Right renal pelvis (tissue), 4 donors: ENCODE measurements around the gene KIF1B. TPM values are rescaled to one million over a fixed set of nuclear protein-coding genes. Genes with fewer than 3 reads are reported as not detected.

ENCODE experiments used
- DNase-seq, 4 donors: peaks; one replicate each; pipeline ENCODE4 v3.0.0-alpha.2; 2013; ENCODE audit warnings: low read depth in 4 of 4, low spot score in 3 of 4, missing footprints in 1 of 4
- polyA plus RNA-seq, 4 donors: library from polyadenylated mRNA; unstranded; fragments of 120-200 nt; gene quantifications; one replicate each; pipeline ENCODE4 v1.2.1, GENCODE V29; 2013; ENCODE audit not compliant: insufficient read length in 4 of 4

KIF1B gene
- polyA plus RNA-seq, 4 donors: 42.0 to 49.1 (median 43.1) TPM

GRCh38 chr1:10272274-10272673, 61.9 kb downstream of the KIF1B start:
- DNase-seq: no peak

- DNase-seq: no peak
These were observed 68.5 kb downstream of the KIF1B start for GRCh38 chr1:10278880-10279279.

- DNase-seq: no peak
These were observed 70.3 kb downstream of the KIF1B start for GRCh38 chr1:10280439-10281350.

GRCh38 chr1:10283318-10283984, 73.1 kb downstream of the KIF1B start:
- no peak for DNase-seq

- DNase-seq: no peak
These were observed 75.9 kb downstream of the KIF1B start for GRCh38 chr1:10286244-10286643.

GRCh38 chr1:10287023-10287645, 76.8 kb downstream of the KIF1B start:
- no peak for DNase-seq

GRCh38 chr1:10288029-10288615, 77.8 kb downstream of the KIF1B start:
- DNase-seq: no peak

GRCh38 chr1:10291705-10292104, 81.3 kb downstream of the KIF1B start:
- DNase-seq: no peak

- no peak for DNase-seq
These were observed 81.8 kb downstream of the KIF1B start for GRCh38 chr1:10292188-10292587.

- no peak for DNase-seq
These were observed 85.2 kb downstream of the KIF1B start for GRCh38 chr1:10295481-10296085.

GRCh38 chr1:10299151-10299550, 88.8 kb downstream of the KIF1B start:
- no peak for DNase-seq

- DNase-seq: no peak
These were observed 92.0 kb downstream of the KIF1B start for GRCh38 chr1:10302416-10302815.

GRCh38 chr1:10304295-10304694, 93.9 kb downstream of the KIF1B start:
- no peak for DNase-seq

GRCh38 chr1:10306435-10306834, 96.1 kb downstream of the KIF1B start:
- no peak for DNase-seq

- DNase-seq: no peak
These were observed 97.6 kb downstream of the KIF1B start for GRCh38 chr1:10308001-10308400.

GRCh38 chr1:10309243-10310011, 99.1 kb downstream of the KIF1B start:
- DNase-seq: no peak

GRCh38 chr1:10316752-10317151, 106.4 kb downstream of the KIF1B start:
- no peak for DNase-seq

GRCh38 chr1:10319750-10320149, 109.4 kb downstream of the KIF1B start:
- no peak for DNase-seq

- DNase-seq: no peak
These were observed 110.0 kb downstream of the KIF1B start for GRCh38 chr1:10320336-10320735.

- DNase-seq: no peak
These were observed 112.5 kb downstream of the KIF1B start for GRCh38 chr1:10322821-10323220.
